PFSK-1 (cell line): ENCODE measurements around the gene NAB1.

Source experiments
- FOXP2 ChIP-seq: optimal IDR thresholded peaks from 2 replicates; pipeline ENCODE3; 2011; ENCODE audit warnings: borderline replicate concordance, control low read depth, inconsistent platforms; ENCODE audit not compliant: insufficient read depth; ENCODE audit errors: extremely low read length, extremely low read depth
- POLR2AphosphoS5 ChIP-seq: IDR thresholded peaks from 2 replicates; pipeline ENCODE4 v1.6.1; 2012; ENCODE audit warnings: low read depth, mild to moderate bottlenecking, control low read depth, low read length, moderate library complexity
- SIN3A ChIP-seq: IDR thresholded peaks from 2 replicates; pipeline ENCODE4 v1.6.1; 2012; ENCODE audit warnings: mild to moderate bottlenecking, low read length, moderate library complexity, borderline replicate concordance; ENCODE audit not compliant: insufficient read depth
- TAF1 ChIP-seq: IDR thresholded peaks from 2 replicates; pipeline ENCODE4 v1.6.1; 2012; ENCODE audit warnings: low read length, control low read depth, borderline replicate concordance; ENCODE audit not compliant: insufficient read depth
- TF ChIP-seq, protein P1 (sequence below), 2 experiments: IDR thresholded peaks; 2 replicates each; pipeline versions ENCODE4 v1.6.1 to v1.8.0; 2011 to 2012; ENCODE audit warnings: low read depth in 2 of 2, low read length in 2 of 2, control low read depth in 1 of 2, inconsistent platforms in 1 of 2, mild to moderate bottlenecking in 1 of 2, moderate library complexity in 1 of 2; ENCODE audit not compliant: insufficient read depth in 1 of 2

NAB1 gene

GRCh38 chr2:190656301-190656700, 7.4 kb downstream of the NAB1 start:
- TF ChIP-seq, protein P1, sequence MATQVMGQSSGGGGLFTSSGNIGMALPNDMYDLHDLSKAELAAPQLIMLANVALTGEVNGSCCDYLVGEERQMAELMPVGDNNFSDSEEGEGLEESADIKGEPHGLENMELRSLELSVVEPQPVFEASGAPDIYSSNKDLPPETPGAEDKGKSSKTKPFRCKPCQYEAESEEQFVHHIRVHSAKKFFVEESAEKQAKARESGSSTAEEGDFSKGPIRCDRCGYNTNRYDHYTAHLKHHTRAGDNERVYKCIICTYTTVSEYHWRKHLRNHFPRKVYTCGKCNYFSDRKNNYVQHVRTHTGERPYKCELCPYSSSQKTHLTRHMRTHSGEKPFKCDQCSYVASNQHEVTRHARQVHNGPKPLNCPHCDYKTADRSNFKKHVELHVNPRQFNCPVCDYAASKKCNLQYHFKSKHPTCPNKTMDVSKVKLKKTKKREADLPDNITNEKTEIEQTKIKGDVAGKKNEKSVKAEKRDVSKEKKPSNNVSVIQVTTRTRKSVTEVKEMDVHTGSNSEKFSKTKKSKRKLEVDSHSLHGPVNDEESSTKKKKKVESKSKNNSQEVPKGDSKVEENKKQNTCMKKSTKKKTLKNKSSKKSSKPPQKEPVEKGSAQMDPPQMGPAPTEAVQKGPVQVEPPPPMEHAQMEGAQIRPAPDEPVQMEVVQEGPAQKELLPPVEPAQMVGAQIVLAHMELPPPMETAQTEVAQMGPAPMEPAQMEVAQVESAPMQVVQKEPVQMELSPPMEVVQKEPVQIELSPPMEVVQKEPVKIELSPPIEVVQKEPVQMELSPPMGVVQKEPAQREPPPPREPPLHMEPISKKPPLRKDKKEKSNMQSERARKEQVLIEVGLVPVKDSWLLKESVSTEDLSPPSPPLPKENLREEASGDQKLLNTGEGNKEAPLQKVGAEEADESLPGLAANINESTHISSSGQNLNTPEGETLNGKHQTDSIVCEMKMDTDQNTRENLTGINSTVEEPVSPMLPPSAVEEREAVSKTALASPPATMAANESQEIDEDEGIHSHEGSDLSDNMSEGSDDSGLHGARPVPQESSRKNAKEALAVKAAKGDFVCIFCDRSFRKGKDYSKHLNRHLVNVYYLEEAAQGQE (IDR thresholded peaks at IDR 0.05; ENCODE audit: insufficient read depth in 1 of 2, low read depth in 2 of 2, low read length in 2 of 2), result no peak
- no peak for TF ChIP-seq TAF1
- no peak for TF ChIP-seq POLR2AphosphoS5
- no peak for TF ChIP-seq FOXP2
- no peak for TF ChIP-seq SIN3A

DNA sequence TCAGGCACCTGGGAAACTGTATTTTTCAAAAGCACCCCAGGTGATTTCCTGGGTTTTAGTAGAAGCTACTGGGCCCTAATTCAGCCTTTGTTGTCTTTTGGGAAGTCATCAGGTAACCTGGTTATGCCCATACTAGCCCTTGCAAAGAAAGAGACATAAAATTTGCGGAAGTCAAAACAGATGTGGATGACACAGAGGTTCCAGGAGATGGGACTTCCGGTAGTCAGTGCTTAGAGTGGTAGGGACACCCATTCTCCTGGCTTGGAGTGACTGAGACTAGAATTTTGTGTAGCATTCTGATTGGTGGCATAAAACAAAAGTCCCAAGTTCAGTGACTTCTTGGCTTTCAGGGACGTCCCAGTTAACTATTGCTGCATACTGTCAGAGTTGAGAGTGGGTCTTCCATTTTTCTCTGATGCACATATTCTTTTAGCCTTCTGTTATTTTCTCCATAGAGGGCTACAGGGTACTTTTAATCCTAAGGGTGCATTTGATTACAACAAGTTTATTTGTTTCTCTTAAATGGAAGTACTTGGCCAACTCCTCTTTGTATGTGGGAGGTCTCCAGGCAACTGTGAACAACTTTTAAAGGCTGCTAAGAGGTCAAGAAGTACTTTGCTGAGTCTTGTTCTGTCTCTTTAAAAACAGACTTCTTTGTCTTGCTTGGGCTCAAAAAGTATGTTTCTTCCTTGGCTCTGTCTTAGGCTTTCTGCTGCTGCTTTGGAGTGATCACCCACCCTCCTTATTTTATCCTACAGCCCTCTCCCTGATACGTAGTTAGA, 8.8 kb downstream of the NAB1 start:
- no peak for TF ChIP-seq SIN3A

GRCh38 chr2:190659553-190659952, 10.7 kb downstream of the NAB1 start:
- TF ChIP-seq FOXP2 (no peak), TAF1 (no peak), SIN3A (no peak), POLR2AphosphoS5 (no peak)
- TF ChIP-seq, protein P1 (IDR thresholded peaks at IDR 0.05; ENCODE audit: insufficient read depth in 1 of 2, low read depth in 2 of 2, low read length in 2 of 2), result no peak

DNA sequence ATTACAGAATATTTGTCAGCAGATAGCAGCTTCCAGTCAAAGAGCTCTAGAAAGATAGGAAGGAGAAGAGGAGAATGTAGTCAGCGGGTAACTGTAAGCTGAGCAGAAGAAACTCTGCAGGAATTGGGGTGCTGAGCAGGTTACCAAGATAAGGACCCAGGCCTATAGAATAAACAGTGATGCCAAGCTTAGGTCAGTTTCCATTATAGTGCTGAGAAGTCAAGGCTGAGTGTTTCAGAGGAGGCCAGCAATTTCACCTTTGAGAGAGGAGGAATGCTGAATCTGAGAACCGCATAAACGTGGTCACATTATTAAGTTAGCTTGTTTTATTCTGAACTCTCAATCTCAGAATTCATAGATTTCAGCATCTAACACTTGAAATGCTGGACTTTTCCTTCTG, 13.9 kb downstream of the NAB1 start:
- TF ChIP-seq, protein P1 (IDR thresholded peaks at IDR 0.05; ENCODE audit: insufficient read depth in 1 of 2, low read depth in 2 of 2, low read length in 2 of 2), result no peak
- TF ChIP-seq TAF1, result no peak
- TF ChIP-seq FOXP2, result no peak
- TF ChIP-seq SIN3A, result no peak
- no peak for TF ChIP-seq POLR2AphosphoS5

GRCh38 chr2:190663348-190663747, 14.5 kb downstream of the NAB1 start:
- TF ChIP-seq, protein P1 (IDR thresholded peaks at IDR 0.05; ENCODE audit: insufficient read depth in 1 of 2, low read depth in 2 of 2, low read length in 2 of 2), result no peak
- TF ChIP-seq SIN3A (no peak), POLR2AphosphoS5 (no peak), FOXP2 (no peak), TAF1 (no peak)
